ENCODE measurements around the gene SMAD6. TPM values are rescaled to one million over a fixed set of nuclear protein-coding genes. Genes with fewer than 3 reads are reported as not detected.

The SMAD6 gene
- total and polyA plus RNA-seq, 12 donors = 1.9 to 31.9 (median 7.4) TPM

GRCh38 chr15:66760968-66761725, 59.1 kb downstream of the SMAD6 start:
- Histone ChIP-seq H3K27me3 (no peaks in the 10 kb centered on the region), H3K36me3 (replicated peaks in 1 of 2) (no peaks in the 10 kb centered on the region), H3K4me3 (no peak overlapping the region), H3K9me3 (replicated peaks in 1 of 3) (no peaks in the 10 kb centered on the region), H3K27ac (peak overlapping the region; percentile 12 to 92 (median 56)), H3K4me1 (replicated peaks in 1 of 2) (peaks cover 14 to 50% of the 10 kb centered on the region in 2 donors)
- peak in 6 of 7 donors; percentile 38 to 68 (median 52) for DNase-seq
- 52 to 55% (median 53%) methylated on average over 16 of the region's 16 CpGs for WGBS, 4 donors
- intact Hi-C loops (cut with DNase I) = no loop called here
- TF ChIP-seq CTCF (IDR thresholded peaks at IDR 0.05) (no peak), POLR2A (IDR thresholded peaks at IDR 0.05) (no peak)

GRCh38 chr15:66761726-66762595, 59.9 kb downstream of the SMAD6 start:
- WGBS, 4 donors = 65 to 68% (median 67%) methylated on average over 17 of the region's 17 CpGs
- TF ChIP-seq POLR2A (IDR thresholded peaks at IDR 0.05) (no peak), CTCF (IDR thresholded peaks at IDR 0.05) (no peak)
- Histone ChIP-seq H3K9me3 (replicated peaks in 1 of 3) (no peaks in the 10 kb centered on the region), H3K4me3 (no peak overlapping the region), H3K36me3 (replicated peaks in 1 of 2) (no peaks in the 10 kb centered on the region), H3K4me1 (replicated peaks in 1 of 2) (peaks cover 14 to 47% of the 10 kb centered on the region in 2 donors), H3K27me3 (no peaks in the 10 kb centered on the region), H3K27ac (peak overlapping the region; percentile 12 to 92 (median 56))
- no peak for DNase-seq
- intact Hi-C loops (cut with DNase I) = no loop called here

GRCh38 chr15:66763186-66764071, 61.4 kb downstream of the SMAD6 start:
- no peaks in the 10 kb centered on the region for H3K27me3 ChIP-seq
- WGBS, 4 donors = 24 to 33% (median 28%) methylated on average over 12 to 23 of the region's 23 CpGs
- no peak for TF ChIP-seq CTCF (IDR thresholded peaks at IDR 0.05)
- TF ChIP-seq POLR2A (IDR thresholded peaks at IDR 0.05) = no peak
- no peak overlapping the region for H3K4me3 ChIP-seq
- no peaks in the 10 kb centered on the region for H3K9me3 ChIP-seq (replicated peaks in 1 of 3)
- H3K27ac ChIP-seq = peak overlapping the region in 4 of 5 donors; percentile 6 to 92 (median 54)
- intact Hi-C loops (cut with DNase I) = no loop called here
- H3K4me1 ChIP-seq (replicated peaks in 1 of 2) = peaks cover 14 to 47% of the 10 kb centered on the region in 2 donors
- peak; percentile 60 to 91 (median 83) for DNase-seq
- no peaks in the 10 kb centered on the region for H3K36me3 ChIP-seq (replicated peaks in 1 of 2)
